K562 (cell line): ENCODE measurements around the gene PLEKHA5. TPM values are rescaled to one million over a fixed set of nuclear protein-coding genes. Genes with fewer than 3 reads are reported as not detected.

ENCODE experiments used
- CBX2 ChIP-seq: fragments of 200-600 bp; sonication (generic); IDR thresholded peaks from one replicate; pipeline ENCODE4 v1.6.1; 2012; ENCODE audit warnings: mild to moderate bottlenecking, low read length, inconsistent platforms; ENCODE audit not compliant: insufficient read depth, poor library complexity, severe bottlenecking
- CEBPG ChIP-seq, 3 experiments: fragments of 200-800 bp in 1 of 3; sonication (Bioruptor generic) in 1 of 3; sonication (generic) in 1 of 3; formaldehyde crosslinking in 1 of 3; IDR thresholded peaks in 2 of 3; conservative IDR thresholded peaks in 1 of 3; 2 replicates each; pipeline versions ENCODE4 v1.6.1 to v1.8.0; 2016 to 2022; ENCODE audit warnings: missing compliant biosample characterization in 2 of 3, missing genetic modification characterization in 2 of 3, mild to moderate bottlenecking in 1 of 3, missing genetic modification reagents in 1 of 3
- CTCFL ChIP-seq: IDR thresholded peaks from 2 replicates; pipeline ENCODE4 v1.6.1; 2011; ENCODE audit warnings: borderline replicate concordance, low read depth, mild to moderate bottlenecking, moderate library complexity, low read length; ENCODE audit not compliant: insufficient read depth, poor library complexity, severe bottlenecking
- KDM1A ChIP-seq, 2 experiments: fragments of 450-650 bp; IDR thresholded peaks; 2 replicates each; pipeline ENCODE4 v1.6.1; 2016; ENCODE audit warnings: mild to moderate bottlenecking in 2 of 2
- REST ChIP-seq, 2 experiments: fragments of 450-650 bp; formaldehyde crosslinking in 1 of 2; IDR thresholded peaks; 2 replicates each; pipeline versions ENCODE4 v1.4.0 to v1.6.1; 2014 to 2020; ENCODE audit warnings: mild to moderate bottlenecking in 2 of 2, borderline replicate concordance in 1 of 2, low read depth in 1 of 2
- SIX5 ChIP-seq, 2 experiments: IDR thresholded peaks; 2 replicates each; pipeline ENCODE4 v1.6.1; 2011; ENCODE audit warnings: low read length in 2 of 2, borderline replicate concordance in 1 of 2, low read depth in 1 of 2, mild to moderate bottlenecking in 1 of 2, moderate library complexity in 1 of 2; ENCODE audit not compliant: insufficient read depth in 1 of 2
- VEZF1 ChIP-seq: fragments of 200-800 bp; sonication (Bioruptor generic); IDR thresholded peaks from 2 replicates; pipeline ENCODE4 v1.6.1; 2017; ENCODE audit warnings: missing genetic modification characterization, missing compliant biosample characterization
- ZNF311 ChIP-seq: fragments of 250-450 bp; sonication (Bioruptor Pico); IDR thresholded peaks from 2 replicates; pipeline ENCODE4 v1.4.0; 2020; ENCODE audit warnings: mild to moderate bottlenecking, moderate library complexity
- ZNF551 ChIP-seq: fragments of 250-450 bp; sonication (Bioruptor Pico); IDR thresholded peaks from 2 replicates; pipeline ENCODE4 v1.5.0; 2021; ENCODE audit warnings: mild to moderate bottlenecking, moderate library complexity
- ZNF75A ChIP-seq: fragments of 450-650 bp; formaldehyde crosslinking; IDR thresholded peaks from 2 replicates; pipeline ENCODE4 v1.4.0; 2020; ENCODE audit warnings: mild to moderate bottlenecking
- polyA plus RNA-seq, 8 experiments: library from polyadenylated mRNA; depleted of rRNA in 4 of 8; stranded (reverse) in 5 of 8; unstranded in 3 of 8; fragments of >200 nt; fragmentation: Nextera tagmentation in 2 of 8; fragmentation: Illumina TruSeq in 1 of 8; extraction: Ambion mirVana in 2 of 8; extraction: Trizol in 1 of 8; gene quantifications; 2 replicates each; pipeline versions ENCODE4 v1.2.1 to v1.2.3, GENCODE V29; 2011 to 2014; ENCODE audit warnings: inconsistent platforms in 1 of 8, missing spikeins in 1 of 8
- total RNA-seq, 7 experiments: library from RNA; depleted of rRNA in 6 of 7; stranded (reverse); fragments of >200 nt in 6 of 7; fragmentation: Illumina TruSeq in 2 of 7; extraction: Trizol in 2 of 7; gene quantifications; 2 replicates each; pipeline versions ENCODE4 v1.2.1 to v1.2.3, GENCODE V29; 2011 to 2021; ENCODE audit warnings: low replicate concordance in 1 of 7
- TF ChIP-seq, protein P1 (sequence below), 3 experiments: IDR thresholded peaks in 2 of 3; conservative IDR thresholded peaks in 1 of 3; 2 replicates each; pipeline ENCODE4 v1.5.1; 2011 to 2012; ENCODE audit warnings: low read length in 3 of 3, mild to moderate bottlenecking in 3 of 3, control low read depth in 2 of 3, improper control_type of control experiment in 1 of 3, inconsistent platforms in 1 of 3, low read depth in 1 of 3, mixed read lengths in 1 of 3, moderate library complexity in 1 of 3; ENCODE audit not compliant: insufficient read depth in 2 of 3

The PLEKHA5 gene
- total and polyA plus RNA-seq, 9 of the 15 experiments (the other 6 are each of a cell fraction or from before 2014, with no cell fraction given): 7.2 to 26.2 (median 17.4) TPM

DNA sequence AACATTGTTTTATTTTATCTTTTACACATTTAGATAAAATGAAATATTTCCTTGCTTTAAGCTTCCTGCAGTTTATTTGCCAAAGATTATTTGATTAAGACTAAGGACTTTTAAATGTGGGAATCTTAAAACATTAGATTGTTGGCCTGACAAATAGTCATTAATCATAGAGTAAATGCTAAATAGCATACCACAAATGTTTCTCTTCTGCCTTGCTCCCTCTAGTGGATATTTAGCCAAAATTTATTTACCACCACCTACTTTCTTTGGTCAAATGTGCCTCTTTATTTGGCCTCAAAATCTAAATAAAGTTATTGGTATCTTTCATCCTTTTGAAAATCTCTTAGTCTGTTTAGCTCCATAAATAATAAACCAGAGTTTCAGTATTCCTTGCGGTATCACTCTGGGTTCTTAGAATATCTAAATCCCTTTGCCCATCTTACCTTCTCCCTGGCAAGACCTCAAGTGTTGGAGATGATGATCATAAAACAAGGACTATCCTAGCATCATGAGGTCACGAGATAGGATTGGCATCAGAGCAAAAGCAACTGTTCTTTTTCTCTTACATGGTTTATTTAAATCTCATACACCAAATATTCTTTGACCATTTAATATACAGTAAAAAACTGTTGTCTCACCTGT is 159.2 kb downstream of the PLEKHA5 start (continued):
- TF ChIP-seq REST (IDR thresholded peaks at IDR 0.05; ENCODE audit: borderline replicate concordance): peak; percentile 10; the same call in 1 of the 2 replicates
- no peak for TF ChIP-seq REST (CRISPR knock-in tag; IDR thresholded peaks at IDR 0.05; ENCODE audit: low read depth)
- no peak for TF ChIP-seq CEBPG (CRISPR knock-in tag; IDR thresholded peaks at IDR 0.05)
- no peak for TF ChIP-seq CEBPG (tag; conservative IDR thresholded peaks at IDR 0.05 in 1 of 2, IDR thresholded peaks at IDR 0.05 in 1 of 2)
- TF ChIP-seq, protein P1, sequence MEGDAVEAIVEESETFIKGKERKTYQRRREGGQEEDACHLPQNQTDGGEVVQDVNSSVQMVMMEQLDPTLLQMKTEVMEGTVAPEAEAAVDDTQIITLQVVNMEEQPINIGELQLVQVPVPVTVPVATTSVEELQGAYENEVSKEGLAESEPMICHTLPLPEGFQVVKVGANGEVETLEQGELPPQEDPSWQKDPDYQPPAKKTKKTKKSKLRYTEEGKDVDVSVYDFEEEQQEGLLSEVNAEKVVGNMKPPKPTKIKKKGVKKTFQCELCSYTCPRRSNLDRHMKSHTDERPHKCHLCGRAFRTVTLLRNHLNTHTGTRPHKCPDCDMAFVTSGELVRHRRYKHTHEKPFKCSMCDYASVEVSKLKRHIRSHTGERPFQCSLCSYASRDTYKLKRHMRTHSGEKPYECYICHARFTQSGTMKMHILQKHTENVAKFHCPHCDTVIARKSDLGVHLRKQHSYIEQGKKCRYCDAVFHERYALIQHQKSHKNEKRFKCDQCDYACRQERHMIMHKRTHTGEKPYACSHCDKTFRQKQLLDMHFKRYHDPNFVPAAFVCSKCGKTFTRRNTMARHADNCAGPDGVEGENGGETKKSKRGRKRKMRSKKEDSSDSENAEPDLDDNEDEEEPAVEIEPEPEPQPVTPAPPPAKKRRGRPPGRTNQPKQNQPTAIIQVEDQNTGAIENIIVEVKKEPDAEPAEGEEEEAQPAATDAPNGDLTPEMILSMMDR (IDR thresholded peaks at IDR 0.05 in 2 of 3, conservative IDR thresholded peaks at IDR 0.05 in 1 of 3; ENCODE audit: insufficient read depth in 2 of 3, low read depth in 1 of 3, low read length in 3 of 3): peak in 2 of 3 experiments; percentile 35 to 60; a peak in 2 of 6 replicates
- no peak for TF ChIP-seq KDM1A (IDR thresholded peaks at IDR 0.05)
- TF ChIP-seq VEZF1 (CRISPR knock-in tag): no peak
- TF ChIP-seq ZNF311 (CRISPR knock-in tag): no peak
- TF ChIP-seq CTCFL: no peak
- no peak for TF ChIP-seq ZNF551 (CRISPR knock-in tag)
- no peak for TF ChIP-seq ZNF75A
- no peak for TF ChIP-seq CBX2
- TF ChIP-seq SIX5 (IDR thresholded peaks at IDR 0.05; ENCODE audit: borderline replicate concordance in 1 of 2, insufficient read depth in 1 of 2, low read depth in 1 of 2, low read length in 2 of 2): no peak
